K562 (cell line): Measurements from ENCODE around the gene ANKRD13A. TPM values are rescaled to one million over a fixed set of nuclear protein-coding genes. Genes with fewer than 3 reads are reported as not detected.

Experiments used
- ARID4B ChIP-seq: sonication (generic); formaldehyde crosslinking; IDR thresholded peaks from 2 replicates; pipeline ENCODE4 v1.8.0; 2022; ENCODE audit warnings: mild to moderate bottlenecking, missing genetic modification reagents
- BHLHE40 ChIP-seq: IDR thresholded peaks from 2 replicates; pipeline ENCODE4 v1.6.1; 2011; ENCODE audit warnings: low read length, improper control_type of control experiment
- CAMTA2 ChIP-seq: fragments of 250-450 bp; sonication (Bioruptor Pico); conservative IDR thresholded peaks from 2 replicates; pipeline ENCODE4 v1.5.1; 2022
- CBX1 ChIP-seq: sonication (generic); IDR thresholded peaks from 2 replicates; pipeline ENCODE4 v1.6.1; 2016; ENCODE audit warnings: antibody characterized with exemption, low read depth, mild to moderate bottlenecking
- CHD1 ChIP-seq: fragments of 200-600 bp; sonication (generic); IDR thresholded peaks from one replicate; pipeline ENCODE4 v1.6.1; 2012; ENCODE audit warnings: mild to moderate bottlenecking, moderate library complexity, low read length, inconsistent platforms
- CREB3 ChIP-seq: fragments of 450-650 bp; conservative IDR thresholded peaks from 2 replicates; pipeline ENCODE4 v1.6.1; 2016; ENCODE audit warnings: missing genetic modification characterization, low read depth, mild to moderate bottlenecking, missing compliant biosample characterization, moderate library complexity
- ELF2 ChIP-seq: fragments of 250-450 bp; sonication (Bioruptor Pico); IDR thresholded peaks from 2 replicates; pipeline ENCODE4 v1.5.0; 2021; ENCODE audit warnings: mild to moderate bottlenecking
- GABPA ChIP-seq: fragments of 200-800 bp; sonication (Bioruptor generic); conservative IDR thresholded peaks from 2 replicates; pipeline ENCODE4 v1.6.1; 2016; ENCODE audit warnings: low read depth, missing genetic modification characterization, missing compliant biosample characterization
- HOXB6 ChIP-seq: fragments of 250-450 bp; sonication (Bioruptor Pico); IDR thresholded peaks from 2 replicates; pipeline ENCODE4 v1.5.1; 2022; ENCODE audit warnings: mild to moderate bottlenecking, borderline replicate concordance
- JUNB ChIP-seq: fragments of 450-650 bp; formaldehyde crosslinking; conservative IDR thresholded peaks from 2 replicates; pipeline ENCODE4 v1.4.0; 2020; ENCODE audit warnings: mild to moderate bottlenecking
- NFRKB ChIP-seq: fragments of 450-650 bp; IDR thresholded peaks from 2 replicates; pipeline ENCODE4 v1.6.1; 2016; ENCODE audit warnings: low read depth
- PBX2 ChIP-seq, 2 experiments: IDR thresholded peaks in 1 of 2; conservative IDR thresholded peaks in 1 of 2; 2 replicates each; pipeline ENCODE4 v1.6.1; 2016; ENCODE audit warnings: low read depth in 2 of 2, mild to moderate bottlenecking in 1 of 2, missing compliant biosample characterization in 1 of 2, missing genetic modification characterization in 1 of 2, moderate library complexity in 1 of 2
- POLR2A ChIP-seq: fragments of 450-650 bp; conservative IDR thresholded peaks from 2 replicates; pipeline ENCODE4 v1.6.1; 2016
- SIX5 ChIP-seq, 2 experiments: IDR thresholded peaks; 2 replicates each; pipeline ENCODE4 v1.6.1; 2011; ENCODE audit warnings: low read length in 2 of 2, borderline replicate concordance in 1 of 2, low read depth in 1 of 2, mild to moderate bottlenecking in 1 of 2, moderate library complexity in 1 of 2; ENCODE audit not compliant: insufficient read depth in 1 of 2
- SP1 ChIP-seq: sonication (generic); formaldehyde crosslinking; IDR thresholded peaks from 2 replicates; pipeline ENCODE4 v1.8.1; 2022; ENCODE audit warnings: mild to moderate bottlenecking, missing genetic modification reagents
- TEAD2 ChIP-seq: fragments of 450-650 bp; IDR thresholded peaks from 2 replicates; pipeline ENCODE4 v1.6.1; 2016; ENCODE audit warnings: missing genetic modification characterization, control low read depth, missing compliant biosample characterization
- TOE1 ChIP-seq, 2 experiments: fragments of 450-650 bp in 1 of 2; sonication (generic) in 1 of 2; formaldehyde crosslinking in 1 of 2; IDR thresholded peaks; 2 replicates each; pipeline versions ENCODE4 v1.7.1 to v1.8.0; 2016 to 2022; ENCODE audit warnings: borderline replicate concordance in 2 of 2, mild to moderate bottlenecking in 2 of 2, antibody characterized with exemption in 1 of 2, inconsistent platforms in 1 of 2, low read depth in 1 of 2, missing genetic modification reagents in 1 of 2, moderate library complexity in 1 of 2
- ZFPM2 ChIP-seq: fragments of 250-450 bp; sonication (Bioruptor Pico); IDR thresholded peaks from 2 replicates; pipeline ENCODE4 v1.5.1; 2022; ENCODE audit warnings: mild to moderate bottlenecking
- ZNF76 ChIP-seq: fragments of 250-450 bp; sonication (Bioruptor Pico); IDR thresholded peaks from 2 replicates; pipeline ENCODE4 v1.4.0; 2020; ENCODE audit warnings: mild to moderate bottlenecking, moderate library complexity, borderline replicate concordance
- polyA plus RNA-seq, 8 experiments: library from polyadenylated mRNA; depleted of rRNA in 4 of 8; stranded (reverse) in 5 of 8; unstranded in 3 of 8; fragments of >200 nt; fragmentation: Nextera tagmentation in 2 of 8; fragmentation: Illumina TruSeq in 1 of 8; extraction: Ambion mirVana in 2 of 8; extraction: Trizol in 1 of 8; gene quantifications; 2 replicates each; pipeline versions ENCODE4 v1.2.1 to v1.2.3, GENCODE V29; 2011 to 2014; ENCODE audit warnings: inconsistent platforms in 1 of 8, missing spikeins in 1 of 8
- total RNA-seq, 7 experiments: library from RNA; depleted of rRNA in 6 of 7; stranded (reverse); fragments of >200 nt in 6 of 7; fragmentation: Illumina TruSeq in 2 of 7; extraction: Trizol in 2 of 7; gene quantifications; 2 replicates each; pipeline versions ENCODE4 v1.2.1 to v1.2.3, GENCODE V29; 2011 to 2021; ENCODE audit warnings: low replicate concordance in 1 of 7

Gene ANKRD13A
- total and polyA plus RNA-seq, 9 of the 15 experiments (the other 6 are each of a cell fraction or from before 2014, with no cell fraction given): 5.0 to 55.0 (median 41.5) TPM

- TF ChIP-seq GABPA (tag): peak; percentile 89
- no peak for TF ChIP-seq TEAD2 (tag)
- peak; percentile 82 for TF ChIP-seq BHLHE40
- TF ChIP-seq PBX2 (CRISPR knock-in tag; IDR thresholded peaks at IDR 0.05; ENCODE audit: low read depth): no peak
- TF ChIP-seq PBX2 (tag; conservative IDR thresholded peaks at IDR 0.05; ENCODE audit: low read depth): no peak
- TF ChIP-seq CBX1: no peak
- TF ChIP-seq SIX5 (IDR thresholded peaks at IDR 0.05; ENCODE audit: borderline replicate concordance in 1 of 2, insufficient read depth in 1 of 2, low read depth in 1 of 2, low read length in 2 of 2): peak; percentile 33 to 47; a peak in 2 of 4 replicates
- no peak for TF ChIP-seq HOXB6 (CRISPR knock-in tag)
- TF ChIP-seq CHD1: peak; percentile 25
- peak; percentile 60; the same call in 1 of the 2 replicates for TF ChIP-seq ARID4B
- TF ChIP-seq ZNF76 (CRISPR knock-in tag): peak; percentile 64; the same call in 1 of the 2 replicates
- no peak for TF ChIP-seq JUNB (CRISPR knock-in tag)
- peak; percentile 43; the same call in 1 of the 2 replicates for TF ChIP-seq SP1 (CRISPR knock-in tag)
- TF ChIP-seq ZFPM2 (CRISPR knock-in tag): no peak
- TF ChIP-seq TOE1 (IDR thresholded peaks at IDR 0.05; ENCODE audit: borderline replicate concordance): peak; percentile 99
- 0 out of 2 replicates have a peak, but pooled peaks have one; percentile 17 for TF ChIP-seq TOE1 (CRISPR knock-in tag; IDR thresholded peaks at IDR 0.05; ENCODE audit: borderline replicate concordance, low read depth)
- TF ChIP-seq CREB3 (tag): no peak
- TF ChIP-seq NFRKB: no peak
- no peak for TF ChIP-seq CAMTA2
- peak; percentile 88 for TF ChIP-seq ELF2 (CRISPR knock-in tag)
- peak; percentile 79 for TF ChIP-seq POLR2A
These were observed 3.3 kb upstream of the ANKRD13A start, which contains the start of gene GIT2 (continued) for GRCh38 chr12:109995686-109996482.
